HG02884 (cell line): ENCODE results near the gene WDR48.

Experiments
- ATAC-seq: cut with Tn5 transposase; IDR thresholded peaks from one replicate; pipeline ENCODE4 v1.9.1; 2021; ENCODE audit warnings: mild to moderate bottlenecking, moderate library complexity; ENCODE audit not compliant: unreplicated experiment

Gene WDR48

GRCh38 chr3:39062180-39062579 is 10.4 kb downstream of the WDR48 start:
- no peak for ATAC-seq

GRCh38 chr3:39063143-39063542 is 11.3 kb downstream of the WDR48 start:
- ATAC-seq, result no peak

GRCh38 chr3:39064646-39065045 is 12.8 kb downstream of the WDR48 start:
- ATAC-seq, result no peak

- ATAC-seq, result peak; percentile 100
These were observed 13.4 kb downstream of the WDR48 start for GRCh38 chr3:39065197-39065596.

GRCh38 chr3:39067286-39067685 is 15.5 kb downstream of the WDR48 start:
- ATAC-seq, result no peak

- no peak for ATAC-seq
These were observed 16.7 kb downstream of the WDR48 start for GRCh38 chr3:39068556-39068955.

- ATAC-seq, result no peak
These were observed 24.1 kb downstream of the WDR48 start for GRCh38 chr3:39075910-39076309.

- no peak for ATAC-seq
These were observed 27.7 kb downstream of the WDR48 start for GRCh38 chr3:39079530-39079929.

GRCh38 chr3:39080026-39080425 is 28.2 kb downstream of the WDR48 start:
- no peak for ATAC-seq

GRCh38 chr3:39082666-39083313 is 31.0 kb downstream of the WDR48 start:
- no peak for ATAC-seq

- no peak for ATAC-seq
These were observed 34.3 kb downstream of the WDR48 start for GRCh38 chr3:39086144-39086543.

GRCh38 chr3:39088456-39088855 is 36.6 kb downstream of the WDR48 start:
- no peak for ATAC-seq

- ATAC-seq, result no peak
These were observed 37.1 kb downstream of the WDR48 start for GRCh38 chr3:39088889-39089288.

GRCh38 chr3:39090922-39091321 is 39.1 kb downstream of the WDR48 start:
- ATAC-seq, result no peak

- no peak for ATAC-seq
These were observed 43.2 kb downstream of the WDR48 start for GRCh38 chr3:39094851-39095677.

GRCh38 chr3:39095778-39096177 is 44.0 kb downstream of the WDR48 start:
- no peak for ATAC-seq

- no peak for ATAC-seq
These were observed 45.0 kb downstream of the WDR48 start for GRCh38 chr3:39096775-39097174.

GRCh38 chr3:39097716-39098472 is 46.1 kb downstream of the WDR48 start:
- ATAC-seq, result no peak

- no peak for ATAC-seq
These were observed 46.7 kb downstream of the WDR48 start for GRCh38 chr3:39098473-39099000.

- no peak for ATAC-seq
These were observed 47.4 kb downstream of the WDR48 start for GRCh38 chr3:39099242-39099641.

- ATAC-seq, result no peak
These were observed 48.1 kb downstream of the WDR48 start for GRCh38 chr3:39099738-39100499.
